ENCODE data around the gene RSAD1.

The RSAD1 gene

GRCh38 chr17:50467855-50468303 lies 10.8 kb upstream of the RSAD1 start:
- no peak for DNase-seq (ENCODE audit: low read depth)
- no peak overlapping the region for H3K4me3 ChIP-seq (replicated peaks; ENCODE audit: low read depth, low read length)
- TF ChIP-seq CTCF (IDR thresholded peaks at IDR 0.05; ENCODE audit: low read length, missing control alignments), result no peak

GRCh38 chr17:50468304-50469207 lies 10.1 kb upstream of the RSAD1 start, which contains the start of gene CHAD:
CHAD (minus strand) TSS chr17:50468880; CDS start chr17:50468813, 67 bp downstream.
- H3K4me3 ChIP-seq (replicated peaks; ENCODE audit: low read depth, low read length), result peak within 1 kb of the TSS; percentile 28
- no peak for TF ChIP-seq CTCF (IDR thresholded peaks at IDR 0.05; ENCODE audit: low read length, missing control alignments)
- DNase-seq (ENCODE audit: low read depth), result no peak

DNA sequence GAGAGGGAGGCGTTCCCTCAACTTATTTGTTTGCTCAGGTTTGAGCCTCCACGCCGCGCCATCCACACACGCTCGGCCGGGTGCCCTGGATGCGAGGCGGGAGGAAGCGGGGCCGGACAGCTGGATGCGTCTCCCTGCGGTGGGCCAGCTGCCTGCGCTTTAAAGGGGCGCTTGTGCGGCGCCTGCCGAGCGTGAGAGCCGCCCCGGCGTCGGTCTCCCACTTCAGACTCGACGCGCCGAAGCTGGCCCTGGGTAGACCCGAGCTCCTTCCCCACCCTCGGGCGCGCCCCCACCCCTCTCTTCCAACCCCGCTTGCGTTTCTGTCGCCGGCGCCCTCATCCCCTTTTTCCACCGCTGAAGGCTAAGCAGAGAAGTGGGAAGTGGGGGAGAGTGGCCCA lies 9.5 kb upstream of the RSAD1 start:
- DNase-seq (ENCODE audit: low read depth), result no peak
- no peak for TF ChIP-seq CTCF (IDR thresholded peaks at IDR 0.05; ENCODE audit: low read length, missing control alignments)
- H3K4me3 ChIP-seq (replicated peaks; ENCODE audit: low read depth, low read length), result peak overlapping the region; percentile 28

- DNase-seq (ENCODE audit: low read depth), result no peak
- H3K4me3 ChIP-seq (replicated peaks; ENCODE audit: low read depth, low read length), result no peak overlapping the region
- TF ChIP-seq CTCF (IDR thresholded peaks at IDR 0.05; ENCODE audit: low read length, missing control alignments), result no peak
Observed at GRCh38 chr17:50469671-50470305, 8.9 kb upstream of the RSAD1 start.

DNA sequence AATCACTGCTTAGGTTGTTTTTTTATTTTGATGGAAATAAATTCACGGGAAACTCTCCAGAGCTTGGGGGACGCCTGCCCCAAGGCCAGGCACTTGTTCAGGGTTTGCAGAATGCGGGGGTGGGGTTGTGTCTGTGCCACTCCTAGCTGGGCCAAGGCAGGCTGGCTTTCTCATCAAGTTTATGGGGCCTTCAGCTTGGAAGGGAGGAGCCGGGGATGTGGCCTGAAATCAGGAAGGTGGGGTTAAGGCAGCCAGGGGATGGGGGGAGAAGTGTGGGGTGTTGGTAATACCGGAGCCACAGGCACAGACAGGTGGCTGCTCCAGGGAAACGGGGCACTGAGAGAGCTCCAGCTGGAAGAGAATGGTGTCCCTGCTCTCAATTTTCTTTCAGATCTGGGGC lies 8.2 kb upstream of the RSAD1 start:
- DNase-seq (ENCODE audit: low read depth), result no peak
- TF ChIP-seq CTCF (IDR thresholded peaks at IDR 0.05; ENCODE audit: low read length, missing control alignments), result no peak
- no peak overlapping the region for H3K4me3 ChIP-seq (replicated peaks; ENCODE audit: low read depth, low read length)

DNA sequence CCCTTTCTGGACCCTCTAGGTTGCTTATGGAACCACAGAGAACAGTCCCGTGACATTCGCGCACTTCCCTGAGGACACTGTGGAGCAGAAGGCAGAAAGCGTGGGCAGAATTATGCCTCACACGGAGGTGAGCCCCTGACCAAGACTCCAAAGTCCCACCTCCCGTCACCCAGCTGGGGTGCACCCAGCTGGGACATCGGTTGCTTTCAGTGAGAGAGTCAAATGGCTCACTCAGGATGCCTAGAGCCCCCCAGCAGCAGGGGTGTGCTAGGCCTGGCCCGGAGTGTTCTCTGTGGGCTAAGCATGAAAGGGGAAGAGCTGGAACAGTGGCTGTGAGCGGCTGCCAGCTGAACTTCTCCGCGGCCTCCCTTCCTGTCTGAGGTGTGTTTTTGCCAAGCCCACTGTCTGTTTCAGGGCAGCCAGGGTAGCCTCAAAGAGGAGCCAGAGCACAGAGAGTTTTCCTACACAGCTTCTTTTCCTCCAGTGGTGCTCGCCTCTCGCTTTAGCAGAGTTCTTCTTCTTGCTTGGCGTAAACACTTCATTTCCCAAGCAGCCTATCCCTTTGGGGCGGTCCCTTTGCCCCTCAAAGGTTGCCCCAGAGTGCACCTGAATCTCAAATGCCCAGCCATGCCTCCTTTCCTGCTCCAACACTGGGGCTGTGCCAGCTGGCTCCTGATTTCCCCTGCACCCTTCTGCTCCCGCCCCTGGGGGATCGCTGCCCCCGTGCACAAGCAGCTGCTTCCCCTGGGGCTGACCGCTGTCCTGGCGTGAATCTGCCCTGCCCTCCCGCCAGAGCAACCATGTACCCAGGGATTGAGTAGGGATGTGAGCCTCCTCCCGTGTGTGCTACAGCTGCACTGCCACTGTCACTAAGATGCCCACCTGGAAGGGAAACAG lies 7.4 kb upstream of the RSAD1 start:
- no peak overlapping the region for H3K4me3 ChIP-seq (replicated peaks; ENCODE audit: low read depth, low read length)
- DNase-seq (ENCODE audit: low read depth), result no peak
- TF ChIP-seq CTCF (IDR thresholded peaks at IDR 0.05; ENCODE audit: low read length, missing control alignments), result no peak
